Chondrocyte (in vitro differentiated cells): Measurements from ENCODE around the gene EGFR. TPM values are rescaled to one million over a fixed set of nuclear protein-coding genes. Genes with fewer than 3 reads are reported as not detected.

Experiments used
- DNase-seq: peaks from one replicate; pipeline ENCODE4 v3.0.0; 2021; ENCODE audit warnings: mixed read lengths, low spot score
- H3K27ac Mint-ChIP-seq: one replicate; pipeline ENCODE4 v1.8.0; 2021; ENCODE audit warnings: mild to moderate bottlenecking, moderate library complexity, mixed read lengths; ENCODE audit not compliant: unreplicated experiment
- H3K27me3 Mint-ChIP-seq: 2 replicates; pipeline ENCODE4 v1.8.0; 2021; ENCODE audit warnings: low read depth, mixed read lengths
- H3K36me3 Mint-ChIP-seq: 2 replicates; pipeline ENCODE4 v1.8.0; 2021; ENCODE audit warnings: low read depth, mixed read lengths
- H3K4me1 Mint-ChIP-seq: 2 replicates; pipeline ENCODE4 v1.8.0; 2021; ENCODE audit warnings: low read depth, mild to moderate bottlenecking, mixed read lengths
- H3K4me3 Mint-ChIP-seq: one replicate; pipeline ENCODE4 v1.8.0; 2021; ENCODE audit warnings: mild to moderate bottlenecking, moderate library complexity, mixed read lengths; ENCODE audit not compliant: unreplicated experiment
- H3K9me3 Mint-ChIP-seq: 2 replicates; pipeline ENCODE4 v1.8.0; 2021; ENCODE audit warnings: low read depth, mixed read lengths
- CTCF ChIP-seq: fragments of 200-600 bp; sonication (generic); IDR thresholded peaks from 2 replicates; pipeline ENCODE4 v1.5.0; 2021; ENCODE audit warnings: antibody characterized with exemption, mild to moderate bottlenecking, moderate library complexity
- total RNA-seq: library from RNA; stranded (reverse); gene quantifications from 3 replicates; pipeline ENCODE4 v1.2.1, GENCODE V29; 2021

The EGFR gene
- total RNA-seq, 1 donor from 2014 or later, result 25.5 TPM

GRCh38 chr7:55138663-55139062 lies 119.8 kb downstream of the EGFR start:
- Mint-ChIP-seq H3K9me3 (peaks cover 12% of the 10 kb centered on the region), H3K27ac (no peak overlapping the region), H3K4me1 (peaks cover 19% of the 10 kb centered on the region), H3K27me3 (no peaks in the 10 kb centered on the region), H3K36me3 (peaks cover 5% of the 10 kb centered on the region), H3K4me3 (no peak overlapping the region)
- TF ChIP-seq CTCF, result no peak
- DNase-seq, result no peak

- H3K9me3 Mint-ChIP-seq, result peaks cover 6% of the 10 kb centered on the region
- H3K27me3 Mint-ChIP-seq, result no peaks in the 10 kb centered on the region
- no peak overlapping the region for H3K27ac Mint-ChIP-seq
- no peak overlapping the region for H3K4me3 Mint-ChIP-seq
- TF ChIP-seq CTCF, result no peak
- H3K36me3 Mint-ChIP-seq, result peaks cover 12% of the 10 kb centered on the region
- H3K4me1 Mint-ChIP-seq, result peaks cover 13% of the 10 kb centered on the region
- no peak for DNase-seq
These were observed 121.6 kb downstream of the EGFR start for GRCh38 chr7:55140221-55140940.

GRCh38 chr7:55140941-55141278 lies 122.1 kb downstream of the EGFR start:
- DNase-seq, result no peak
- H3K9me3 Mint-ChIP-seq, result peaks cover 6% of the 10 kb centered on the region
- peaks cover 13% of the 10 kb centered on the region for H3K4me1 Mint-ChIP-seq
- no peak for TF ChIP-seq CTCF
- H3K4me3 Mint-ChIP-seq, result no peak overlapping the region
- peaks cover 16% of the 10 kb centered on the region for H3K36me3 Mint-ChIP-seq
- H3K27me3 Mint-ChIP-seq, result no peaks in the 10 kb centered on the region
- H3K27ac Mint-ChIP-seq, result no peak overlapping the region

- no peak for DNase-seq
- Mint-ChIP-seq H3K9me3 (peaks cover 10% of the 10 kb centered on the region), H3K27ac (no peak overlapping the region), H3K4me3 (no peak overlapping the region), H3K27me3 (no peaks in the 10 kb centered on the region), H3K36me3 (peaks cover 30% of the 10 kb centered on the region), H3K4me1 (peaks cover 13% of the 10 kb centered on the region)
- no peak for TF ChIP-seq CTCF
These were observed 124.2 kb downstream of the EGFR start for GRCh38 chr7:55142919-55143600.

GRCh38 chr7:55144333-55145317 lies 125.8 kb downstream of the EGFR start:
- Mint-ChIP-seq H3K4me3 (no peak overlapping the region), H3K27ac (no peak overlapping the region), H3K27me3 (no peaks in the 10 kb centered on the region), H3K4me1 (peaks cover 15% of the 10 kb centered on the region), H3K36me3 (peaks cover 30% of the 10 kb centered on the region), H3K9me3 (peaks cover 4% of the 10 kb centered on the region)
- no peak for DNase-seq
- peak; percentile 64 for TF ChIP-seq CTCF
